Adipose tissue (tissue), 3 donors: ENCODE measurements around the gene PIF1. TPM values are rescaled to one million over a fixed set of nuclear protein-coding genes. Genes with fewer than 3 reads are reported as not detected.
A peak's percentile ranks its signal among the peaks of the same experiment; 100 is the strongest.

Source experiments
- H3K27ac ChIP-seq: one replicate; pipeline ENCODE4 v1.5.1; 2013; ENCODE audit warnings: low read depth, low read length
- WGBS, 3 donors: extraction: QIAGEN DNeasy Blood & Tissue Kit; methylation state at CpG; one replicate each; pipeline ENCODE4 v1.1.7; 2013; 5-methylcytosine and 5-hydroxymethylcytosine counted together
- polyA plus RNA-seq, 3 donors: library from polyadenylated mRNA; stranded (reverse); fragments of 200-250 nt; gene quantifications; one replicate each; pipeline ENCODE4 v1.2.3, GENCODE V29; 2013
- donor health status: healthy with polysubstance abuse.
- donor health status: Bipolar disorder and iron deficiency.
- donor health status: healthy.

PIF1 gene
- polyA plus RNA-seq, 3 donors: 0.24 to 0.91 (median 0.79) TPM

GRCh38 chr15:64783796-64784195 is 41.7 kb downstream of the PIF1 start:
- WGBS, 3 donors: 89 to 98% (median 95%) methylated on average over 4 of the region's 4 CpGs

GRCh38 chr15:64782751-64783150 is 42.7 kb downstream of the PIF1 start:
- H3K27ac ChIP-seq: no peak overlapping the region
- 58 to 77% (median 77%) methylated on average over 5 of the region's 5 CpGs for WGBS, 3 donors

More at GRCh38 chr15:64783796-64784195, 41.7 kb downstream of the PIF1 start:
- no peak overlapping the region for H3K27ac ChIP-seq

GRCh38 chr15:64781299-64781698 is 44.1 kb downstream of the PIF1 start:
- no peak overlapping the region for H3K27ac ChIP-seq
- WGBS, 3 donors: 55 to 90% (median 85%) methylated on average over 6 of the region's 6 CpGs

- H3K27ac ChIP-seq: no peak overlapping the region
- 77 to 90% (median 83%) methylated on average over 8 of the region's 8 CpGs for WGBS, 3 donors
Observed at GRCh38 chr15:64780600-64781156, 44.8 kb downstream of the PIF1 start.

GRCh38 chr15:64779630-64780029 is 45.8 kb downstream of the PIF1 start:
- H3K27ac ChIP-seq: no peak overlapping the region
- WGBS, 3 donors: 96 to 97% (median 96%) methylated on average over 1 of the region's 1 CpG

GRCh38 chr15:64779024-64779423 is 46.4 kb downstream of the PIF1 start:
- no peak overlapping the region for H3K27ac ChIP-seq
- 75 to 88% (median 84%) methylated on average over 2 of the region's 2 CpGs for WGBS, 3 donors

GRCh38 chr15:64776402-64776786 is 49.1 kb downstream of the PIF1 start:
- WGBS, 3 donors: 24 to 52% (median 25%) methylated on average over 25 of the region's 25 CpGs
- H3K27ac ChIP-seq: peak overlapping the region; percentile 20

GRCh38 chr15:64775551-64776401 is 49.7 kb downstream of the PIF1 start, which contains the start of gene RBPMS2:
Gene RBPMS2, minus strand, starts transcription at chr15:64775589. Its CDS starts 270 bp downstream, at chr15:64775319.
- 1 to 2% (median 1%) methylated on average over 35 to 71 of the region's 90 CpGs for WGBS, 3 donors

GRCh38 chr15:64774629-64775493 is 50.6 kb downstream of the PIF1 start:
- no peak overlapping the region for H3K27ac ChIP-seq
- WGBS, 3 donors: 1 to 2% (median 1%) methylated on average over 68 to 115 of the region's 115 CpGs

More at GRCh38 chr15:64775551-64776401, 49.7 kb downstream of the PIF1 start, which contains the start of gene RBPMS2:
- peak within 1 kb of the TSS; percentile 20 for H3K27ac ChIP-seq

- H3K27ac ChIP-seq: no peak overlapping the region
- 68 to 84% (median 69%) methylated on average over 21 of the region's 21 CpGs for WGBS, 3 donors
Observed at GRCh38 chr15:64774037-64774628, 51.3 kb downstream of the PIF1 start.

- WGBS, 3 donors: 90 to 93% (median 90%) methylated on average over 2 of the region's 2 CpGs
- no peak overlapping the region for H3K27ac ChIP-seq
Observed at GRCh38 chr15:64773606-64774005, 51.8 kb downstream of the PIF1 start.

GRCh38 chr15:64772964-64773363 is 52.5 kb downstream of the PIF1 start:
- no peak overlapping the region for H3K27ac ChIP-seq
- 89 to 96% (median 95%) methylated on average over 6 of the region's 6 CpGs for WGBS, 3 donors

- H3K27ac ChIP-seq: no peak overlapping the region
- 55 to 66% (median 60%) methylated on average over 3 of the region's 3 CpGs for WGBS, 3 donors
Observed at GRCh38 chr15:64772488-64772887, 53.0 kb downstream of the PIF1 start.

- H3K27ac ChIP-seq: no peak overlapping the region
- WGBS, 3 donors: 68 to 87% (median 73%) methylated on average over 2 of the region's 2 CpGs
Observed at GRCh38 chr15:64770626-64771025, 54.8 kb downstream of the PIF1 start.

- WGBS, 3 donors: 80 to 90% (median 89%) methylated on average over 7 of the region's 7 CpGs
- no peak overlapping the region for H3K27ac ChIP-seq
Observed at GRCh38 chr15:64767203-64767602, 58.2 kb downstream of the PIF1 start.

GRCh38 chr15:64766058-64766457 is 59.4 kb downstream of the PIF1 start:
- H3K27ac ChIP-seq: no peak overlapping the region
- 83 to 84% (median 84%) methylated on average over 8 of the region's 8 CpGs for WGBS, 3 donors
